Epithelial cell of prostate (primary cell): ENCODE measurements around the gene DCTN1.
"Not testable (repeated sequence)": the region's sequence is repeated elsewhere in the genome, so short reads cannot be mapped to it uniquely, and the experiment has no call there.

Source experiments
- DNase-seq: peaks from one replicate; pipeline ENCODE4 v3.0.0-alpha.2; 2011; ENCODE audit warnings: low read depth, low spot score
- H3K27ac ChIP-seq: fragments of 450-650 bp; 2 replicates; pipeline ENCODE4 v1.5.1; 2017; ENCODE audit warnings: mild to moderate bottlenecking

DCTN1 gene

DNA sequence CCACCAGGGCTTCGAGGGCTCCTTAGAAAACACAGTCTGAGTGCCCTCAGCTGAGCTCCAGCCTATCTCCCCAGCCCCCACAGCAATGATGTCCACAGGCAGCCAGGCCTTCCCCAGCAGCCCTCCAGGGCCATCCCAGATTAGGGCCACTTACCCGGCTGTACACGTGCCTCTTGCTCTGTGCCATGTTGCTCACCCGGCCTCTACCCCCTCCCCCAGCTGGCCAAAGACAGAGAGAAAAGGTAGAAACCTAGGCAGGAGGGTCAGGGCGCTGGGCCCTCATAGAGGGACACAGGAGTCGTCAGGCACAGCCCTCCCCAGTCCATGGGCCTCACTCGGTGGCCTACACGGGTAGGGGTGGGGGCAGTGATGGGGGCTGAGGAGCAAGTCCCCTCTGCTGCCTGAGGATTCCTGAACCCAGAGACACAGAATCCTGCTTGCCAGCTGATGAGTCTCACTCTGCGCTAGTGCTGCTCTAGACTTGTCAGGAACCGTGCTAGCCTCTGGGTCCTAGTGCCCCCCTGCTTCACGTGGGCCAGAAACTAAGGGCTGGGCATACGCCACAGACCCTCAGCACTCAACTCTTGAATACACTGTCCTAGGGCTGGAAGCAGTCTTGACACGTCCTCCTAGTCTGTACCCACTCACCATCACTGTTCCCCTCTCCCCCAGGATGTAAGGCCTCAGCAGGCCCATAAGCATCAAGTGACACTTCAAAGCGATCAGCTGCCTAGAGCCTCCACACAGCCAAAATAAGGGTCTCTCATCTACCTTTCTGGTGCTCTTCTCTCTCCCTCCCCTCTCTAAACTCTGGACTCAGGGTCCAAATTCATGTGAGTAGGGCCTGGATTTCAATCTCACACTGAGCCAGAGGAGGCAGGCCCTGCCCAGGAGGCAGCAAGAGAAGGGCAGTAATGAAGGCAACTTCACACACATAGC, at the start of gene DCTN1:
DCTN1 (minus strand) TSS at position 461 of the 939 bp plus-strand sequence; CDS start at position 187, 274 bp downstream.
- DNase-seq, result no peak
- H3K27ac ChIP-seq, result no peak within 1 kb of the TSS

DNA sequence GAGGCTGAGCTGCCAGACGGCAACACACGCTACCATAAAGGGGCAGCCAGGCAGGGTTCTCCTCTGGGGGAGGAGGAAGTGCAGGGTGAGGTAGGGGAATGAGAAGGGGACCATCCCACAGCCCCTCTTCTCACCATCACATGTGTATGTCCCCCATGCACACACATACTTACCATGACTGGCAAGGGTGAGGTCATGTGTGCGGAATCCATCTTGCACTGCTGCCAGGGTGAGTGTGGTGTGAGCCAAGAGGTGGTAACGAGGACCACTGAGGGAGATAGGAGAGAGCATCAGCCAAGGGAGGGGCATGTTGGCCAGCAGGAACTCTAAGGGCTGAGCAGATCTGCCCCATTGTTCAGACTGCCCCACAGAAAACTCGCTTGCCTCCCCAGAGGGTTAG, 48.6 kb upstream of the DCTN1 start:
- no peak for DNase-seq
- H3K27ac ChIP-seq, result peak overlapping the region; percentile 99

- DNase-seq, result no peak
- H3K27ac ChIP-seq, result peak overlapping the region; percentile 99
These were observed 47.4 kb upstream of the DCTN1 start for GRCh38 chr2:74427551-74427950.

DNA sequence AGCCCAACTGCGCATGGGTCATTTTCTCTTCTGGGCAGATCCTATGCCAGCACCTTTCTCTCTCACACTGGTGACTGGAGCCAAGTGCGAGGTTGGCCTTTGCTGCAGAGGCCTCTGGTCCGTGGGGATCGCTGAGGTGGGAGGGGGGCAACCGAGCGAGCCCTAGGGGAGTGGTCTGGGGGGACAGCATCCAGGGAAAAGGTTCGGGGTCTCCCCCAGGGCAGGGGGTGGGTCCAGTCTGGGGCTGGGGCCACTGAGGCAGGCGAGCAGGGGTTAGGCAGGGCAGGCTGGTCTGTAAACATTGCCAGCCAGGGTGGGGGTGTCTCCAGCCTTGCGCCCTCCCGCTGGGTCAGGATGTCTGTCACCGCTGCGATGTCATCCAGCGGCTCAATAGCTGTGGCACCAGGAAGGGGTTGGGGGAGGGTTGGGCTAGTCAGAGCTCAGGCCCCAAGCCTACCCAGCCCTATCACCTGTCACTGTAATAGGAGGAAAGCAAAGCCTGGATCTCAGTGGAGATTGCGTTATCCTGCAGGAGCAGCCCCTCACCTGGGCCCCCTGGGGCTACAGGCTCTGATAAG, 46.2 kb upstream of the DCTN1 start:
- DNase-seq, result no peak
- H3K27ac ChIP-seq, result peak overlapping the region; percentile 99

GRCh38 chr2:74425523-74425922, 45.4 kb upstream of the DCTN1 start:
- DNase-seq, result peak; percentile 95
- H3K27ac ChIP-seq, result peak overlapping the region; percentile 99

GRCh38 chr2:74424995-74425406, 44.9 kb upstream of the DCTN1 start:
- H3K27ac ChIP-seq, result peak overlapping the region; percentile 99
- DNase-seq, result no peak

DNA sequence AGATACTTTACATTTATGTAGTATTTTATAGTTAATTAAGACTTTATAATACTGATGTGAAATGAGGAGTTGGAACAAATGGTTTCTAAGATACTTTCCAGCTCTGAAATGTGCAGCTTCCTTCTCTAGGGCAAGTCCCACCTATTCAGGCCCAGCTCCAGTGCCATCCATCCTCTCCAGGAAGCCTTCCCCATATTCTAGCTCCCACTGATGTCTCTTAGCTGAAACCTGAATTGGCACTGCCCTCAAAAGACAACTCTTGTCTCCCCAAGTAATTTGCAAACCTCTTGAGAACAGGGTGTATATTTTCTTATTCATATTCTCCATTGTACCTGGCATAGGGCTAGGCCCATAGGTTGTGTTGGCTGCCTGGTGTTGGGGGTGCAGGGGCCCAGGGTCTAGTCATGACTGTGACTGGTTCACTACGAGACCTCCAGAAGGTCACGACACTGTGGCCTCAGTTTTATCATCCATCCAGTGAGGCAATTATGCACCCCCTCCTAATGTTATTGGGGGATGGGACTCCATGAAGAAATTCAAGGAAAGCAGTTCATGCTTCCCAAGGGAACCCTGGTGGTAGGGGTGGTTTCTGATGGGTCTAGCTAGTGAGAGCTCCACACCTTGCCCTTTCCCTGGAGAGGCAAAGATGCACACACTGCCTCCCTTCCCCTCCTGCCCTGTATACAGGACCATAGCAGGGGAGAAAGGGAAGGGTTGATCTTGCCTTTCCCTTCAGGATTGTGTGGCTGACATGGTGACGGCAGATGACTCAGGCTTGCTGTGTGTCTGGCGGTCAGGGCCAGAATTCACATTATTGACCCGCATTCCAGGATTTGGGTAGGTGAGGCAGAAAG, 44.3 kb upstream of the DCTN1 start:
- no peak for DNase-seq

DNA sequence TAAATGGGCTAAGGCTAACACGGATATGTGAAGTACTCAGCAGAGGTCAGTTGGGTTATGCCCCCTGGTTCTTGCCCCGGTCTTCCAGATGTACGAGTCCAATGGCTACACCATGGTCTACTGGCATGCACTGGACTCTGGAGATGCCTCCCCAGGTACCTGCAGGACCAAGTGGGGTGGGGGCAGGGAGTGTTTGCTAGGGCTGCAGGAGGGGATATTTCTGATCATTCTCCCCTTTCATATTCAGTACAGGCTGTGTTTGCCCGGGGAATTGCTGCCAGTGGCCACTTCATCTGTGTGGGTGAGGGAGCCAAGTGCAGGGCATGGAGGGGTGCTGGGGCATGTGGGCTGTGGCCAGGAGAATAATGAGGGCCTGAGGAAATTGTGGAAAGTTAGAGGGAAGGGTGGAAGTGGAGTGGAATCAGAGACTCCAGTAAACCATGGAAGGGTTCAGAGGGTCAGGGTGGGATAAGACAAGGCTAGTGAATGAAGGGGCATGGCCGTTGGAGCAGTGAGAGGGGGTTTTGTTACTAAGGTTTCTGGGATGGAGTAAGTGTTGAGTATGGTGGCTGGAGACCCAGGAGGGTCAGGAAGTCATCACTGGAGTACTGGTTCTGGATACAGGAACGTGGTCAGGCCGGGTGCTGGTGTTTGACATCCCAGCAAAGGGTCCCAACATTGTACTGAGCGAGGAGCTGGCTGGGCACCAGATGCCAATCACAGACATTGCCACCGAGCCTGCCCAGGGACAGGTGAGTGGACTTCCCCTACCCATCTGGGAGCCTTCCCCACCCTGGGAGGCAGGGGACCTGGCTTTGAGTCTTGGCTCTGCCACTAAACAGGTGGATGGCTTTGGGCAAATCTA, 43.4 kb upstream of the DCTN1 start:
- H3K27ac ChIP-seq, result peak overlapping the region; percentile 99
- DNase-seq, result no peak

More for the DNA sequence above, 44.3 kb upstream of the DCTN1 start:
- H3K27ac ChIP-seq, result peak overlapping the region; percentile 99

DNA sequence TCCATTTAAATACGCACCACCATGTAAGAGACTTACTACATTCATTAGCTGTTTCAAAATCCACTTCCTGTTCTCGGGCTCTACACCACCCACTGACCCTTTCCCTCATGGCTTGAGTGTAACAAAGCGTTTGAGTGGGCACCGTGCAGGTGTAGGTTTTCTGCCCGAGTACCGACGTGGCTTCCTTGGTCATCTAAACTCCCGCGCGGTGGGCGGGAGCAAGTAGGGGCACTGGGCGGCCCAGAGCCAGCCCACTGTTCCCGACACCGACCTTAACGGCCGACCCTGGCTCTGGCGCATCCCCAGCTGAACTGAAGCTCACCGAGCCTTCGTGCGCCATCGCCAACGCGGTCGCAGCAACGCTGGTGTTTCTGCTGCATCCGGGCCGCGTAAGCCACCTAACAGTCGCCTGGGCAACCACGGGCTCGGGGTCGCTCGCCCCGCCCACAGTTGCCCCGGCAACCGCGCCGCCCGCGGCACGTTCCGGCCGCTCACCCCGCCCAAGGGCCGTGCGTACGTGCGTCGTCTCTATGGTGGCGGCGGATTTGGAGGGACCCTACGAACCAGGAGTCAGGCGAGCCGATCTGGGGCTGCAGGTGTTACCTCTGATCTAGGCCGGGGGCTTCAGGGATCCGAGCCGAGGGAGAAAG, 41.2 kb upstream of the DCTN1 start, which contains the start of the genes C2orf81 and WDR54:
C2orf81 (minus strand) TSS at position 399 of the 650 bp plus-strand sequence; CDS start at position 340, 59 bp downstream.
WDR54 (plus strand) TSS at position 510 of the 650 bp plus-strand sequence. CDS start 424 bp downstream, outside the sequence.
- DNase-seq, result no peak

DNA sequence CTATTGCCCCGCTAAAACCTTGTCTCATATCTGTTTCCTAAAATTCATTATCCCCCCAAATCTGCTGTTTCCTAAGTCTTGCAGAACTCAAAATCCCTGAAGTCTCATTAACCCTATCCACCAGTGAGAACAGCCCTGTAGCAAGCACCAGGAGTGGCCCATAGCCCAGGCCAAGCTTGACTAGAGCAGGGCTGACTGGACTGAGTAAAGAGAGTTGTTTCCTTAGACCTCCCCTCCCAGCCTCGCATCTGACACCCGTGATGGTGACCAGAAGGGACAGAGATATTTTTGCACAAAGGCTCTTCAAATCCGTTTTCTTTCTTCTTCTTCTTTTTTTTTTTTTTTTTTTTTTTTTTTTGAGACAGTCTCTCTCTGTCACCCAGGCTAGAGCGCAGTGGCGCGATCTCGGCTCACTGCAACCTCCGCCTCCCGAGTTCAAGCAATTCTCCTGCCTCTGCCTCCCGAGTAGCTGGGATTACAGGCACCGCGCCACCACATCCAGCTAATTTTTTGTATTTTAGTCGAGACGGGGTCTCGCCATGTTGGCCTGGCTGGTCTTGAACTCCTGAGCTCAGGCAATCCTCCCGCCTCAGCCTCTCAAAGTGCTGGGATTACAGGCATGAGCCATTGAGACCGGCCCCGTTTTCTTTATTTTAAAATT, 40.5 kb upstream of the DCTN1 start:
- H3K27ac ChIP-seq, result peak overlapping the region; percentile 99

More for the DNA sequence above, 41.2 kb upstream of the DCTN1 start, which contains the start of the genes C2orf81 and WDR54:
- peak within 1 kb of the TSS; percentile 99 for H3K27ac ChIP-seq

GRCh38 chr2:74420006-74420405, 39.9 kb upstream of the DCTN1 start:
- no peak overlapping the region for H3K27ac ChIP-seq
- DNase-seq, result no peak

More for the DNA sequence above, 40.5 kb upstream of the DCTN1 start:
- not testable (repeated sequence) for DNase-seq

DNA sequence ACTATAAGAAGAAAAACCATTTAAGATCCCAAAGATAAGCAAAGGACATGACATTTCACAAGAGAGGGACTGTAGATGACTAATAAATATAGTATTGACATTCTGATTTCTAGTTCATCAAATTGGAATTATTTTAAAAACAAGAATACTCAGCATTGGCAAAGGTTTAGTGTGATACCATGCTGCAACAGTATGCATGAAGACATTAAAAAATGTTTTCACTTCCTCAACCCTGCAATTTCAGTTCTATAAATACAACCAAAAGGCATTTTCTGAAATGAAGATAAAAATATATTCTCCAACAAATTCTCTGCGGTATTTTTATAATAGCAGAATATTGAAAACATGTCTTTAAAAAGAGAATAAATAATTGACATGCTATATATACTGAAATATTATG, 39.2 kb upstream of the DCTN1 start:
- DNase-seq, result no peak
- H3K27ac ChIP-seq, result no peak overlapping the region

GRCh38 chr2:74418312-74418711, 38.2 kb upstream of the DCTN1 start:
- no peak for DNase-seq
- H3K27ac ChIP-seq, result no peak overlapping the region

DNA sequence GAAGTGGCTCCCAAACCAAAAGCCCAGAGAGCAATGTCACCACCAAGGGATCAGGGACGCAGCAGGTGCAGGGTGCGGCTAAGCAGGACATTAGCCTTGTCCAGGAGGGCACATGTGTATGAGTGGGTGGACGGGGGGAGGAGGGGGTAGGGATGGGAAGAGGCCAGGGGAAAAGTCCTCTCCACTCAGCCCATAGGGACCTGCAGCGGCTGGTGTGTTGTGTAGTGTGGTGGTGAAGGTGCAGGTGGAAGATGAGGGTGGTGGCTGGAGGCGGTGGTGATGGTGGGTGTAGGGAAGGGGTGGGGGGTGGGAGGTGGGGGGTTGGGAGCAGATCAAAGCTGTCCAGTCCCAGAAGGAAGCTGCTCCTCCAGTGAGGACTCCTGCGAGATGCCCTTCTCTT, 37.7 kb upstream of the DCTN1 start:
- H3K27ac ChIP-seq, result no peak overlapping the region
- DNase-seq, result no peak

DNA sequence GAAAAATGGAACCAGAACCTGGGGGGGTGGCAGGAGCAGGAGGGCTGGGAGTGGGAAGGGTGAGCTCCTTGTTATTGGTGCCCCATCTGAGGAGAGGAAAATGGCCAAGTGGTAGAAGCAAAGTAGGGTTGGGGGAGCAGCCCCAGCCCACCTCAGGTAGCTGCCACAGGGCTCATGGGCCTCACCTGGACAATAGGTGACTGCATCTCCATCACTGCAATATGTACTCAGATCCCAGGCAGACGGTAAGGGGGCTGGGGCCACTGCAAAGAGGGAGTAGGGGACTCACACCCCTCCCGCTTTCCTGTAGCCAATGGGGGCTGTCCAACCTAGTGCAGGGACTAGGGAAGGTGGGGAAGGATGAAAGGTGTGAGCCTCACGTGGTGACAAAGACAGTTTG, 37.1 kb upstream of the DCTN1 start:
- H3K27ac ChIP-seq, result no peak overlapping the region
- DNase-seq, result no peak

GRCh38 chr2:74416778-74417177, 36.7 kb upstream of the DCTN1 start:
- no peak overlapping the region for H3K27ac ChIP-seq
- no peak for DNase-seq

- no peak for DNase-seq
- H3K27ac ChIP-seq, result no peak overlapping the region
These were observed 35.8 kb upstream of the DCTN1 start for GRCh38 chr2:74415762-74416395.
